A549 (cell line): ENCODE data around the gene FGGY. TPM values are rescaled to one million over a fixed set of nuclear protein-coding genes. Genes with fewer than 3 reads are reported as not detected.

Experiments
- ATAC-seq, 2 experiments: fragments of 200-7000 bp in 1 of 2; fragments of >200 bp in 1 of 2; cut with Nextera tagmentation in 1 of 2; cut with Tn5 transposase in 1 of 2; 3 replicates each; pipeline versions ENCODE4 v1.8.0 to v1.9.1; 2018 to 2020; ENCODE audit warnings: mild to moderate bottlenecking in 1 of 2, moderate library complexity in 1 of 2
- CTCF ChIA-PET: fragments of 300-600 bp; sonication (Branson Sonifier 250); formaldehyde crosslinking; extraction: SDS; loops from one replicate; lab custom pipeline; 2021; ENCODE audit warnings: antibody characterized with exemption, inconsistent platforms; lab: Yijun Ruan, JAX
- POLR2A ChIA-PET: fragments of 350-600 bp; formaldehyde crosslinking; extraction: SDS; loops from one replicate; lab custom pipeline; 2021; ENCODE audit warnings: antibody characterized with exemption, inconsistent platforms; lab: Yijun Ruan, JAX
- DNase-seq, 2 experiments: peaks; one replicate each; pipeline versions ENCODE4 v3.0.0 to v3.0.0-alpha.2; 2011 to 2016; ENCODE audit warnings: low read depth in 1 of 2, low spot score in 1 of 2
- FAIRE-seq: peaks from 2 replicates; lab custom pipeline; 2011; peaks lifted over from hg19 to GRCh38; lab: Jason Lieb, UNC
- H3K27ac ChIP-seq, 2 experiments: fragments of >200 bp; sonication (Bioruptor Twin); formaldehyde crosslinking; 3 replicates each; pipeline ENCODE4 v1.5.1; 2016 to 2017
- H3K4me1 ChIP-seq: fragments of >200 bp; sonication (Bioruptor Twin); formaldehyde crosslinking; 3 replicates; pipeline ENCODE4 v1.6.1; 2016
- H3K4me2 ChIP-seq: fragments of >200 bp; sonication (Bioruptor Twin); formaldehyde crosslinking; 3 replicates; pipeline ENCODE4 v1.6.1; 2016
- H3K4me3 ChIP-seq: fragments of >200 bp; sonication (Bioruptor Twin); formaldehyde crosslinking; 3 replicates; pipeline ENCODE4 v1.5.1; 2016
- H3K9me3 ChIP-seq: fragments of >200 bp; sonication (Bioruptor Twin); formaldehyde crosslinking; 3 replicates; pipeline ENCODE4 v1.6.1; 2016
- ATOH8 ChIP-seq: fragments of 250-450 bp; sonication (Bioruptor Pico); IDR thresholded peaks from 2 replicates; pipeline ENCODE4 v1.5.0; 2020; ENCODE audit warnings: low read depth, mild to moderate bottlenecking, moderate library complexity
- CBX2 ChIP-seq: fragments of 200-600 bp; sonication (generic); IDR thresholded peaks from 2 replicates; pipeline ENCODE4 v1.6.1; 2016; ENCODE audit warnings: low read depth, mild to moderate bottlenecking, borderline replicate concordance
- CBX8 ChIP-seq: fragments of 200-600 bp; sonication (generic); IDR thresholded peaks from 2 replicates; pipeline ENCODE4 v1.6.1; 2016
- CEBPB ChIP-seq, 2 experiments: fragments of >200 bp in 1 of 2; sonication (Bioruptor Twin) in 1 of 2; formaldehyde crosslinking in 1 of 2; IDR thresholded peaks; 2 replicates each; pipeline ENCODE4 v1.6.1; 2012 to 2016
- EHMT2 ChIP-seq: fragments of 200-600 bp; sonication (generic); IDR thresholded peaks from 2 replicates; pipeline ENCODE4 v1.6.1; 2016; ENCODE audit warnings: antibody characterized with exemption, low read depth, mild to moderate bottlenecking, moderate library complexity
- ELK1 ChIP-seq: fragments of 150-350 bp; IDR thresholded peaks from 2 replicates; pipeline ENCODE4 v1.6.1; 2014; ENCODE audit warnings: low read depth, mild to moderate bottlenecking, low read length
- FOSL2 ChIP-seq, 2 experiments: fragments of 450-650 bp in 1 of 2; fragments of >200 bp in 1 of 2; sonication (Bioruptor Twin) in 1 of 2; formaldehyde crosslinking; IDR thresholded peaks; 2 replicates each; pipeline versions ENCODE4 v1.5.0 to v1.6.1; 2016 to 2020; ENCODE audit warnings: mild to moderate bottlenecking in 1 of 2, moderate library complexity in 1 of 2
- FOXS1 ChIP-seq: fragments of 250-450 bp; sonication (Bioruptor Pico); IDR thresholded peaks from 2 replicates; pipeline ENCODE4 v1.5.0; 2020; ENCODE audit warnings: mild to moderate bottlenecking, moderate library complexity
- HMGXB4 ChIP-seq: fragments of 250-450 bp; sonication (Bioruptor Pico); IDR thresholded peaks from 2 replicates; pipeline ENCODE4 v1.5.0; 2021; ENCODE audit warnings: mild to moderate bottlenecking, moderate library complexity, borderline replicate concordance
- HOXA7 ChIP-seq: fragments of 250-450 bp; sonication (Bioruptor Pico); IDR thresholded peaks from 2 replicates; pipeline ENCODE4 v1.5.0; 2020; ENCODE audit warnings: mild to moderate bottlenecking, moderate library complexity
- HOXB5 ChIP-seq: fragments of 250-450 bp; sonication (Bioruptor Pico); IDR thresholded peaks from 2 replicates; pipeline ENCODE4 v1.5.0; 2020; ENCODE audit warnings: mild to moderate bottlenecking, moderate library complexity
- JUN ChIP-seq, 2 experiments: fragments of >200 bp; sonication (Bioruptor Twin); formaldehyde crosslinking; IDR thresholded peaks; 2 replicates in 1 of 2; 3 replicates in 1 of 2; pipeline ENCODE4 v1.6.1; 2016 to 2017
- POLR2AphosphoS2 ChIP-seq: conservative IDR thresholded peaks from 2 replicates; pipeline ENCODE4 v1.6.1; 2012; ENCODE audit warnings: low read length, improper control_type of control experiment, inconsistent platforms
- RCOR1 ChIP-seq: fragments of 150-350 bp; IDR thresholded peaks from 2 replicates; pipeline ENCODE4 v1.6.1; 2014; ENCODE audit warnings: antibody characterized with exemption, low read length, low read depth
- TFCP2L1 ChIP-seq: fragments of 250-450 bp; sonication (Bioruptor Pico); IDR thresholded peaks from 2 replicates; pipeline ENCODE4 v1.5.0; 2021; ENCODE audit warnings: mild to moderate bottlenecking
- TP53 ChIP-seq: fragments of 250-450 bp; sonication (Bioruptor Pico); IDR thresholded peaks from 2 replicates; pipeline ENCODE4 v1.5.0; 2021; ENCODE audit warnings: mild to moderate bottlenecking, moderate library complexity
- USF2 ChIP-seq: fragments of 450-650 bp; IDR thresholded peaks from 2 replicates; pipeline ENCODE4 v1.6.1; 2014; ENCODE audit warnings: antibody characterized with exemption
- ZFP36 ChIP-seq: fragments of 450-650 bp; IDR thresholded peaks from 2 replicates; pipeline ENCODE4 v1.6.1; 2014; ENCODE audit warnings: borderline replicate concordance; ENCODE audit not compliant: partially characterized antibody
- ZSCAN20 ChIP-seq: fragments of 250-450 bp; sonication (Bioruptor Pico); IDR thresholded peaks from 2 replicates; pipeline ENCODE4 v1.8.0; 2022; ENCODE audit warnings: mild to moderate bottlenecking, moderate library complexity
- WGBS: methylation state at CpG from one replicate; pipeline ENCODE4 v1.1.6; 2017; ENCODE audit errors: missing lambda C conversion rate; 5-methylcytosine and 5-hydroxymethylcytosine counted together
- polyA plus RNA-seq, 4 experiments: library from polyadenylated mRNA; depleted of rRNA in 3 of 4; stranded (reverse); fragments of >200 nt; fragmentation: RNase III in 1 of 4; extraction: RNeasy Plus Mini Kit Qiagen cat#74134 plus additional on column Dnase treatment in 1 of 4; gene quantifications; 2 replicates in 3 of 4; 3 replicates in 1 of 4; pipeline ENCODE4 v1.2.3, GENCODE V29; 2011 to 2017

Gene FGGY
- polyA plus RNA-seq, 2 of the 4 experiments (the other 2 are of a cell fraction) = 2.9 to 4.8 TPM

- no peak for TF ChIP-seq TP53 (CRISPR knock-in tag)
- TF ChIP-seq JUN (IDR thresholded peaks at IDR 0.05) = no peak
Observed at GRCh38 chr1:59748123-59748522, 451.2 kb downstream of the FGGY start (continued).

- CTCF ChIA-PET = interaction anchor here (0.6 to 5.1 kb wide), 2 partner anchors 9 to 580 kb away, joined by 3 to 18 read pairs; no protein-coding TSS in a partner anchor
- no peak overlapping the region; a peak in 1 of 6 replicates for H3K27ac ChIP-seq
- no peak overlapping the region for H3K4me3 ChIP-seq
Observed at GRCh38 chr1:59750328-59751003, 453.6 kb downstream of the FGGY start.

GRCh38 chr1:59751004-59751395, 454.1 kb downstream of the FGGY start:
- 75% methylated on average over 2 of the region's 2 CpGs for WGBS
- TF ChIP-seq EHMT2 = no peak
- TF ChIP-seq HMGXB4 (CRISPR knock-in tag) = no peak
- no peak for TF ChIP-seq ELK1
- no peak for TF ChIP-seq USF2
- TF ChIP-seq HOXB5 = no peak
- TF ChIP-seq RCOR1 = no peak
- no peak for TF ChIP-seq TFCP2L1 (CRISPR knock-in tag)
- TF ChIP-seq ATOH8 (CRISPR knock-in tag) = no peak
- TF ChIP-seq JUN (IDR thresholded peaks at IDR 0.05) = no peak
- no peak overlapping the region; a peak in 1 of 6 replicates for H3K27ac ChIP-seq
- H3K4me2 ChIP-seq = no peak overlapping the region
- no peak overlapping the region for H3K4me3 ChIP-seq
- FAIRE-seq = no peak
- no peaks in the 10 kb centered on the region for H3K9me3 ChIP-seq
- CTCF ChIA-PET = interaction anchor here (0.6 to 5.1 kb wide), 3 partner anchors 8 to 581 kb away, joined by 3 to 18 read pairs (median 3); no protein-coding TSS in a partner anchor
- no peak for ATAC-seq
- DNase-seq = no peak
- POLR2A ChIA-PET = no interaction called here
- peaks cover 5% of the 10 kb centered on the region; the same call in 1 of the 3 replicates for H3K4me1 ChIP-seq

More at GRCh38 chr1:59750328-59751003, 453.6 kb downstream of the FGGY start:
- H3K9me3 ChIP-seq = no peaks in the 10 kb centered on the region
- TF ChIP-seq TP53 (CRISPR knock-in tag) (no peak), USF2 (0 out of 2 replicates have a peak, but pooled peaks have one; percentile 22)
- DNase-seq (peak in 1 of 2 experiments; percentile 3), FAIRE-seq (no peak), ATAC-seq (no peak)
- WGBS = 55% methylated on average over 4 of the region's 4 CpGs
- H3K4me1 ChIP-seq = peaks cover 5% of the 10 kb centered on the region; the same call in 1 of the 3 replicates
- POLR2A ChIA-PET = no interaction called here
- no peak overlapping the region for H3K4me2 ChIP-seq

GRCh38 chr1:59751801-59752200, 454.9 kb downstream of the FGGY start:
- H3K27ac ChIP-seq = no peak overlapping the region
- ATAC-seq = no peak
- no peak overlapping the region for H3K4me3 ChIP-seq
- CTCF ChIA-PET = interaction anchor here (1.0 to 5.1 kb wide), 2 partner anchors 8 to 9 kb away, joined by 3 to 18 read pairs; no protein-coding TSS in a partner anchor
- peaks cover 5% of the 10 kb centered on the region; the same call in 1 of the 3 replicates for H3K4me1 ChIP-seq
- no peak overlapping the region for H3K4me2 ChIP-seq
- POLR2A ChIA-PET = no interaction called here
- no peak for FAIRE-seq
- no peaks in the 10 kb centered on the region for H3K9me3 ChIP-seq
- no peak for DNase-seq
- TF ChIP-seq CBX2 = no peak
- TF ChIP-seq TP53 (CRISPR knock-in tag) = no peak
- no peak for TF ChIP-seq ZSCAN20 (CRISPR knock-in tag)
- TF ChIP-seq ZFP36 = no peak
- TF ChIP-seq POLR2AphosphoS2 = no peak
- TF ChIP-seq CBX8 = no peak
- no peak for TF ChIP-seq CEBPB (IDR thresholded peaks at IDR 0.05)
- no peak for TF ChIP-seq FOSL2 (IDR thresholded peaks at IDR 0.05)
- no peak for TF ChIP-seq FOSL2 (CRISPR knock-in tag; IDR thresholded peaks at IDR 0.05)
- no peak for TF ChIP-seq FOXS1
- no peak for TF ChIP-seq HOXA7 (CRISPR knock-in tag)
- 38% methylated on average over 2 of the region's 2 CpGs for WGBS
